HG03354 (cell line): Measurements from ENCODE around the gene BAG3.

Source experiments
- ATAC-seq: cut with Tn5 transposase; IDR thresholded peaks from one replicate; pipeline ENCODE4 v1.9.1; 2021; ENCODE audit warnings: mild to moderate bottlenecking; ENCODE audit not compliant: unreplicated experiment, poor library complexity, severe bottlenecking

The BAG3 gene

GRCh38 chr10:119723624-119724023, 72.4 kb downstream of the BAG3 start:
- no peak for ATAC-seq

- ATAC-seq, result peak; percentile 32
Measured at GRCh38 chr10:119724593-119725516, 73.7 kb downstream of the BAG3 start.

GRCh38 chr10:119725517-119725827, 74.3 kb downstream of the BAG3 start:
- ATAC-seq, result peak; percentile 52

GRCh38 chr10:119725828-119726675, 74.9 kb downstream of the BAG3 start, which contains the start of gene INPP5F:
Gene INPP5F, plus strand, starts transcription at chr10:119726050. Its CDS starts 213 bp downstream, at chr10:119726263.
- ATAC-seq, result peak; percentile 90

GRCh38 chr10:119726676-119727261, 75.6 kb downstream of the BAG3 start:
- ATAC-seq, result no peak
